Measurements from ENCODE around the gene SCYGR2.

DNA sequence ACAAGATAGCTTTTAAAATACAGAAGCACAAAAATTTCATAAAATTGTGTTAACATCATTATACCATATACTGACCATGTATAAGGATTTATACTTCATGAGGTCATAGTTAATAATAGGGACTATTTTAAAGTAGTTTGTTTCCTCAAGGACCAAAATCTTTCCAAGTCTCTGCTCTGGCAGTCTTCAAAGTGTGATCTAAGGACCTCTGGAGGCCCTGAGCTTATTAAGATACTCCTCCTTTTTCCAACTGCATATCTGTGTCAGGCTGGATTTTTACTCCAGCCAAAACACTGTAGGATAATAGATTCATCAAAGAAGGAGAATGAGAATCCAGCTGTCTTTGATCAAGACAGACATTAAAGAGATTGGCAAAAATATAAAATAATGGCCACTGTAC, 1.7 kb upstream of the SCYGR2 start:
- TF ChIP-seq EZH2 (IDR thresholded peaks at IDR 0.05; ENCODE audit: insufficient read depth, poor library complexity, severe bottlenecking) (no peak), EZH2phosphoT487 (IDR thresholded peaks at IDR 0.05; ENCODE audit: insufficient read depth, low read depth) (no peak)

All from GM23248 (cell line).